ELR (cell line): ENCODE results near the gene SIN3B.

Experiments
- DNase-seq: peaks from one replicate; pipeline ENCODE4 v3.0.0-alpha.2; 2015; ENCODE audit warnings: low read depth

SIN3B gene

DNA sequence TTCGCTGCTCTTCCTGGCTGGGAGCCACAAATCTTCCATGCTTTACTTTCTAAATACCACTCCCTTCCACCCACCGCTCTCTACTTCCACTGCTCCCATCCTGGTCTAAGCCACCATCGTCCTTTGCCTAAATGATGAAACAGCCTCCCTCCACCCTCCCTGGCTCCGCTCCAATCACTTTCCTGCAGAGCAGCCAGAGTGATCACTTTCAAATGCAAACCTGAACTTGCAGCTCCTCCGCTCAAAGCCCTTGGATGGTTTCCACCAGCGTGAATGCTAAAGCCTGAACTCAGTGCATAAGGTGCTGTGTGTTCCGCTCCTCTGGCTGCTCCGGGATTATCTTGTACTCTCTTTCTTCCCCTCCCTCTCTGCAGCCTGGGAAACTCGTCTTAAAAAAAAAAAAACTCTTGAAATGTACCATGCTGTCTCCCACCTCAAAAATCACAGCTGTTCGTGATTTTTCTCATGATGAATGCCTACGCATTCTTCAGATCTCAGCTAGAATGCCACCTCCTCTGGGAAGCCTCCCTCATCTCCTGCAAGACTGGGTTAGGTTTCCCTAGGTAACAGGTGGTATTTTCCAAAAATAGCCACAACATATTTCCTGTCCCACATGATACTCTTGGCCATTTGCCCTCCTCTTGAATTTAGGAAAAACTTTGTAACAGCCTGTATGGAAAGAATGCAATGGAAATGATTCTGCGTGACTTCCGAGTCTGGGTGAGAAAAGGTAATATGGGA lies 3.7 kb upstream of the SIN3B start:
- DNase-seq, result peak; percentile 53

DNA sequence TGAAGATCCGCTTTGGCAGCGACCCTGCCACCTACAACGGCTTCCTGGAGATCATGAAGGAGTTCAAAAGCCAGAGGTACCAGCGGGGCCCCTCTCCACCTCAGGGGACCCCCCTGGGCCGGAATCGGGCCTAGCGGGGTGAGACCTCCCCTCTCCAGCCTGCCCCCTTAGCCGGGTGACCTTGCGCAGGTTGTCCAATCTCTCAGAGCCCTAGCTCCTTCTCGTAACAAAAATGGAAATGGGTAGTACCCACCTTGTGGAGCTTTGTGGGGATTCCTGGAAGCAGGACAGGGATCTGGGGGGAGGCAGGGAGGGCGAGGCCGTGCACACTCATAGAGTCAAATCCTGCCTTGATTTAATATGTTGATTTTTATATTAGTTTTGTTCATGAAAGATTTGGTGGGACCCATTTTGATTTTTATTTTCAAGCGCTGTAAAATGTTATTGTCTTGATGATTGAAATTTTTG lies 658 bp downstream of the SIN3B start:
- DNase-seq, result peak; percentile 22

DNA sequence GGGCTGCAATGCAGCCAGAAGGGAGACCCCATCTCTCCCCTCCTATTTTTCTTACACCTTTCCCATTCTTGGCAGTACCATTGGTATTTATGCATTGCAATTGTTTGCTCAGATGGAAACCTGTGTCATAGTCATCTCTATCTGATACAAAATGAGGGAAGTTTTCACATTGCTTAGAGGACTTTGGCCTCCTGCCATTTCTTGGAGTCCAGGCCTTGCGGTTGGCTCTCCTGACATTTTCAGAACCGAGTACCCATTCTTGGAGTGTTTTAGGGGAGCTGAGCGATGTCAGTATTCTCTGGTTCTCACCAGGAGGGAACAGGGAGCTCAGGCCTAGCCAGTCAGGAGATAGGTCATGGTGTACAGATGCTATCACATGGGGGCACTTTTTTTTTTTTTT lies 1.5 kb downstream of the SIN3B start:
- DNase-seq, result no peak

DNA sequence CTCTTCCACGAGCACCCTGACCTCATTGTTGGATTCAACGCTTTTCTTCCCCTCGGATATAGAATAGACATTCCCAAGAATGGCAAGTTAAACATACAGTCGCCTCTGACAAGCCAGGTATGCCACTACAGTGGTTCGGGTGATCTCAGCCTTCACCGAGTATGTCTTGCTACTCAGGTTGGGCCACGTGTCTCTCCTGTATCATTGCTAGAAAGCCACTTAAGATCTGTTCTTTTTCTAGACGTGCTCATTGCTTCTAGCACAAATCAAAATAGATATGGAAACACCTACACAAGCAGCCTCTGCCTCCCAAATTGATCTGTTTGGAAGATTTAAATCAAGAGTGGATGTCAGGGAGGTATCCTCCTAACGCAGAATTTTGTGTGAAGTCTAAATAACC lies 2.3 kb downstream of the SIN3B start:
- no peak for DNase-seq

DNA sequence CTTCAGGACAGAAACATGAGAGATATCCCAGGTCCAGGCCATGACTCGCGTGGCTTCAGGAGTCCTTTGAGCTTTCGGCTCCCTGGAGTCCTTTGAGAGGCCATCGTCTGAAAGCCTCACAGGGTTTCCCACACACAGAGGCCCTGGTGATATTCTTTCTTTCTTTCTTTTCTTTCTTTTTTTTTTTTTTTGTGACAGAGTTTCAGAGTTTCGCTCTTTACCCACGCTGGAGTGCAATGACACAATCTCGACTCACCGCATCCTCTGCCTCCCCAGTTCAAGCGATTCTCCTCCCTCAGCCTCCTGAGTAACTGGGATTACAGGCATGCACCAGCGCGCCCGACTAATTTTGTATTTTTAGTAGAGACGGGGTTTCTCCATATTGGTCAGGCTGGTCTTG lies 5.5 kb downstream of the SIN3B start:
- DNase-seq, result peak; percentile 68

DNA sequence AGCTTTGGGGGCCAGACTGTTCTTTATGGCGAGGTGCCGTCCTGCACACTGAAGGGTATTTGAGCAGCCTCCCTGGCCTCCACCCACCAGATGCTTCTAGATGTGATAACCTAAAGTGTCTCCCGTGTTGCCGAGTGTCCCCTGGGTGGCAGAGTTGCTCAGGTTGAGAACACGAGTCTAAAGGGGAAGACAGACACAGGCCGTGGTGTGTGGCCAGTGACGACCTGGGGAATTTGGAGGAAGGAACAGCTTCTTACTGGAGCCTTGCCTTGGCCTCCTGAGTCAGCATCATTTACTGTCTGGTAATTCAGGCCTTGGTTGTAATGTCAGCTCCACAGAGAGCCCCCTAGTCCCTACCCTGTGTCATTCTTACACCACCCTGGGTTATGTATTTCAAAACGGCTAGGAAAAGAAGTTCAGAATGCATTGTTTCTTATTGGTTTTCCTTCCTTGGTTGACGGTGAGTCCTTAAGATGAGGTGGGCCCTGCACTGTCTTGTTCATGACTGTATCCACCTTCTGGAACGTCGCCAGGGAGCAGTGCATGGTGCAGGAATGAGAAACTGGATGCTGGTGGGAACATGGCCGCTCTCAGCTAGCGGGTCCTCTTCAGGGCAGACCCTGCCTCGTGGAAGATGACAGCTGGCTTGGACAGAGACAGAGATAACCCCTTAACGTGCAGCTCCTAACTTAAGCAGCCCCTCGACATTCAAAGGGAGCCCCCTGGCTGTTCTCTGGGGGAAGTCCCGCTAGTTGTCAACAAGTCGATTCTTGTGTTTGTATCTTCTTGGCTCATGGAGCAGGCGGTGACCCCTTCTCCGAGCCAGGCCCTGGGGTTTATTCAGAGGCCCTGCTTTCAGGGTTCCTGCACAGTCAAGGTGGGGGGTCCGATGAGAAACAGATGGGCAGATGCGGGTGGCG lies 7.2 kb downstream of the SIN3B start:
- DNase-seq, result peak; percentile 31

DNA sequence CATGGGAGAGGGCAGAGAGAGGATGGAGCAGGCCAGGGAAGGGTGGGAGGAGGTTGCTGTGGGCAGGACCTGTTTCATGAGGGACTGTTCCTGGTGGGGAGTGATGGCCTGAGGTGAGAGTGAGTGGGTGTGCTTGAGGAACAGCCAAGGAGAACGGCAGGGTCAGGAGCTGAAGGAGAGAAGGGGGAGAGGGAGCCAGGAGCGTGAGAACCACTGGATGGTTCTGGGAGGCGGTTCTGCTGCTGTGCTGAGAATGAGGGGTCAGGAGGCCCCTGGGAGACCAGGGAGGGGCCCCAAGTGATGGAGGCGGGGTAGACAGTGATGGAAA lies 7.8 kb downstream of the SIN3B start:
- DNase-seq, result no peak

DNA sequence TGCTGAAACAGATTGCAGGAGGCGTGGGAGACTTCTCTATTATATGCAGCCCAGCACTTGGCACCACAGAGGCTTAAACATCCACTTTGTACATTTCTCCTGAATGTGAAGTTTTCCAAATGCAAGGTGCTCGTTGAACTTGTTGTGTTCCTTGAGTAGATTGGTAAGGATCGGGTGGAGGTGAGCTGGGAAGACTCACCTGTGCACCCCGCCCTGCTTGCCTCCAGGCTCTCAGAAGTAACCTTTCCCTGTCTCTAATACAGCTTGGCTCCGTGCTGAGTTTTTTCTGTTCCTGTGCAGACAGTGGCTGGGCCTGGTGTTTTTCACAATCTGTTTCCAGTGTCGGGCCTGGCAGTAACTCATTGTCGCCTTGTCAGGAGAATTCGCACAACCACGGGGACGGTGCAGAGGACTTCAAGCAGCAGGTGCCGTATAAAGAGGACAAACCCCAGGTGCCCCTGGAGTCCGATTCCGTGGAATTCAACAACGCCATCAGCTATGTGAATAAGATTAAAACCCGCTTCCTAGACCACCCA lies 12.3 kb downstream of the SIN3B start:
- DNase-seq, result no peak

DNA sequence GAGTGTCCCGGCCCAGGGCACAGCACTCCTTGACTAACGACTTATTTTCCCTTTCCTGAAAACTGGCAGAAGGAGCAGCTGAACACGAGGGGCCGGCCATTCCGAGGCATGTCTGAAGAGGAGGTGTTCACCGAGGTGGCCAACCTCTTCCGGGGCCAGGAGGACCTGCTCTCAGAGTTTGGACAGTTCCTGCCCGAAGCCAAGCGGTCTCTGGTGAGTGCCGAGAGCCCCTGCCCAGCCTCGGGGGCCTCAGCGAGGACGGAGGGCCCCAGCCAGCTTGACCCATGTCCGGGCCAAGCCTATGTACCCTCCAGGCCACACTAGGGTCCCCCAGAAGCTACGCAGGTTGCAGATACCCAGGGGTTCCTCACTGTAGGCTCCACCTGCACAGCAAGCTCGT lies 17.7 kb downstream of the SIN3B start:
- no peak for DNase-seq

DNA sequence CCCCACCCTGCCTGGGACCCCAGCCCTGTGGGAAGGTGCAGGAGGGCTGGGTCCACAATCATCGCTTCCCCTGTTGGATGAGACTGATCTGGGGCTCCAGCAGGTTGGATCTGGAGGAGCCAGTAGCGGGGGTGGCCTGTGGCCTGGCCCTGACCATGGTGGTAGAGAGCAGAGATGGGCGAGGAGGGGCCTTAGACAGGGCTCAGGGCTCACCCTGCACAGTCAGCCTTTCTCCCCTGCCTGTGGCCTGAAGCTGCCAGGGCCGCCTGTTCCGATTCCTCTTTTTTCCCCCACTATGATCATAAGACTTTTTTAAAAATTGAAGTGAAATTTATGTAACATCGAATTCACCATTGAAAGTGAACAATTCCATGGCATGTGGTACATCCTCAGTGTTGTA lies 18.2 kb downstream of the SIN3B start:
- DNase-seq, result no peak

DNA sequence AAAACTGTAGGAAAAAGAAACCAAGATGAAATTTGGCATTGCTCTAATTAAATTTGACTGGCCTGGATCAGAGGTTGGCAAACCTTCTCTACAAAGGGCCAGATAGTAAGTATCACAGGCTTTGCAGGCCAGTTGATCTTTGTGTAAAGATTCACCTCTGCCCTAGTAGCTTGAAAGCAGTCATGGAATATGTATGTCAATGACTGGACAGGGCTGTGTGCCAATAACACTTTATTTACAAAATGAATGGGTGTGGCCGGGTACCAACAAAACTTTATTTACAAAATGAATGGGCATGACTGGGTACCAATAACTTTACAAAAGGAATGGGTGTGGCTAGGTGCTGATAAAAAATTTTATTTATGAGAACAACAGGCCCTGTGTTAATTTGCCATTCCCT lies 20.0 kb downstream of the SIN3B start:
- peak; percentile 92 for DNase-seq

DNA sequence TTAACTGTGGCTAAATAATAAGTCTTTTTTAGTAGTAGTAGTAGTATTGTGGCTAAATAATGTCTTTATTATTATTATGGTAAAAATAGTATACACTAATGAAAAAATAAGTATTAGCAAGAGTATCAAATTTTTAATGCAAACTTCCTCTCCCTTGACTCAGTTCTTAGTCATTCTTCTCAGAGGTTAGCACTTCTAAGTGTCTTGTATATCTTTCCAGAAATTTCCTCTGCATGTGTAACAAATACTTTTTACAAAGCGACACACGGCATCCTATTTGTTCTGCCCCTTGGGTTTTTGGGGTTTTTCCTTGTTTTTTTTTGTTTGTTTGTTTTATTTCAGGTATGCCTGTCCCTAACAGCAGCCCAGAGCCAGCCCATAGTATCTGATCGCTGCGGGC lies 20.9 kb downstream of the SIN3B start:
- peak; percentile 88 for DNase-seq

DNA sequence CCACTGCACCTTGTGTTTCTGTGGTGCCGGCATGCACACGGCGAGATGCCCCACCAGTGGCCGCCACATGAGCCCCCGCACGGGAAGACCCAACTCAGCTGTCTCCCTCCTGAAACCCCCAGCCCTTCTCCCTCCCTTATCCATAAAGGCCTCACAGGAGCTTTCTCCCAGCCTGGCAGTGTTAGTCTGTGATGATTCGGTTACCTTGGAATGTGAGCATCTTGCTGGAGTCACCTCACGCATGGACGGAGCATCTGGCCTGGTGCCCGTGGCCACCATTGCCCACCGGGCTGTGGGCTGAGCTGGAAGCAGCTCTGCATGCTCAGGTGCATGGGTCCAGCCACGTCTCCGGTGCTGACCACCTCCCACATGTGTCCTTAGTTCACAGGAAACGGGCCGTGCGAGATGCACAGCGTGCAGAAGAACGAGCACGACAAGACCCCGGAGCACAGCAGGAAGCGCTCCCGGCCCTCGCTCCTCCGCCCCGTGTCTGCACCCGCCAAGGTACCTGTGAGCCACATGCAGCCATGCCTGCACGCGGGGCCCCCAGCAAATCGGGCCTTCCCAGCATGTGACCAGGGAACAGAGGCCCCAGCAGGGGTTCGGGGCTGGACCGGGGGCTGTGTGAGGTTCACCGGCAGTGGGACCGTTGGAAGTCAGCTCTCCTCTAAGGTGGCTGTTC lies 22.0 kb downstream of the SIN3B start:
- peak; percentile 88 for DNase-seq

DNA sequence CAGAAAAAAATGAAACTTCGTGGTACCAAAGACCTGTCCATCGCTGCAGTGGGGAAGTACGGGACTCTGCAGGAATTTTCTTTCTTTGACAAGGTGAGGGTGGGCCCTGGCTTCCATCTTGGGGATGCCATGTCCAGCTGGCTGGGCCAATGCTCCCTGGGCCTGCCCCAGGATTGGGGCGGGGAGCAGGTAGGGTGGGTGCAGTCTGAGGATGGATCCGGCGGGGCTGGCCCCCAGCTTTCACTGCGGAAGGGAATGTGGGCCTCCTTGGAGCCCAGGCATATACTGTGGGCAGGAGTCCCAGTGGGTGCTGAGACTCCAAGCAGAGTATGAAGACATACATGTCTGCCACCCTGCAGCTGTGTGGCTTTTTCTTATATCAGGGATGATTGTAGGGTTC lies 23.9 kb downstream of the SIN3B start:
- no peak for DNase-seq

DNA sequence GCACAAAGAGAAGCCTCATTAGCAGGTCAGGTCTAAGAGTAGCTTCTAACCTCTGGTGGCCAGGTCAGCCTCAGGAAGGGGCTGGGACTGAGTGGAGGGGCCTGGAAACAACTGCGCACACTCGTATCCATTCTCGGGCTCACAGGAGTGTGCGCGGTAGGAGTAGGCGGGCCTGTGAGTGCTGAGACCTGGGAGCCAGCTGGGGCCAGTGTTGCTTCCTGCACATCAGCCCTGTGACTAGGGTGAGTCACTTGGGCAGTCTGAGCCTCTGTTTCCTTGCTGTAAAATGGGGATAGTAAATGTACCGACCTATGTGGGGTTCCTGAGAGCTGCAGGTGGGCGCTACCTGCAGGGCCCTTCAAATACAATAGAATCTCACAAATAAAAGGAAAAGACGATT lies 26.9 kb downstream of the SIN3B start:
- DNase-seq, result no peak

DNA sequence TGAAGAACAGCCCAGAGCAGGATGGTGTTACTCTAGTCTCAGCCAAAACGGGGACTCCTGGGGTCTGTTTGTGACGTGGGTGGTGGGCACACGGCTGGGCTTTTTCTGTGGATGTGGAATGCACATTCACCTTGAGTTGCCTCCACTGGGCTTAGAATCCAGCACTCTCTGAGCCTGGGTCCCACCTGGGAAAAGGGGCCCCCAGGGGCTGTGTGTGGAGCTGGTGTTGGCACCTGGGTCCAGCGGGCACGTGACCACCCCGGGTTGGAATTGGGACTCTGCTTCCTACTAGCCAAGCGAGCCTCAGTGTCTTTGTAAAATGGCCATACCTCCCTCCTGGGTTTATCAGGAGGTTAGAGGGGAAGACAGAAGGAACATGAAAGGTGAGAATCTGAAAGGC lies 30.4 kb downstream of the SIN3B start:
- DNase-seq, result no peak

DNA sequence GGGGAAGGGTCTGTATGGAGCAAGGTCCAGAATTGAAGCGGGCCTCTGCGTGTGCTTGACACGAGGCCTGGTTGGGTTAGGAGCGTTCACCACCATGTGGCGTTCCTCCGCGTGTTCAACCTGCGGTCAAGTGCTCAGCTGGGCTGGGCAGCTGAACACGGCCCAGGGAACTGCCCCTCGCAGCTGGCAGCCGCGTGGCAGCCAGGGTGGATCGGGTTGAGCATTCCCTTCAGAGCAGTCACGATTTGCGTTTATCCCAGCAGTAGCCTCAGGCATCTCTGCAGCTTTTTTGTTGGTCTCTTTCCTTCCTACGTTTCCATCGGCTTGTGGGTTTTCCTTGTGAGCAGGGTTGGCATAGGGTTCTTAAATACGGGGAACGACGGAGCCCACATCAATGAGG lies 30.9 kb downstream of the SIN3B start:
- peak; percentile 56 for DNase-seq

DNA sequence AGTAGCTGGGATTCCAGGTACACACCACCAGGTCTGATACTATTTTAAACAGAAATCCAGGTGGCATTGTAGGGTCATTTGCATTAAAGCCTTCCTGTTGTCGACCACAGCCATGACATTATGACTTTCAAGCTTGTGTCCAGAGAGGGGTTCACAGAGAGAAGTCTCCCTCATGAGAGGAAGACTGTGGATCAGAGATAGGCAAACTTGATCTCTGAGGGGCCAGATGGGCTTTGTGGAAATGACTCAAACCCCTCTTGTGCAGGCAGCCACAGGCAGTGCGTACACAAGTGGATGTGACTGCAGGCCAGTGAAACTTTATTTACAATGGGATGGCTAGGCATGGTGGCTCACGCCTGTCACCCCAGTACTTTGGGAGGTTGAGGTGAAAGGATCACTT lies 31.8 kb downstream of the SIN3B start:
- peak; percentile 12 for DNase-seq

DNA sequence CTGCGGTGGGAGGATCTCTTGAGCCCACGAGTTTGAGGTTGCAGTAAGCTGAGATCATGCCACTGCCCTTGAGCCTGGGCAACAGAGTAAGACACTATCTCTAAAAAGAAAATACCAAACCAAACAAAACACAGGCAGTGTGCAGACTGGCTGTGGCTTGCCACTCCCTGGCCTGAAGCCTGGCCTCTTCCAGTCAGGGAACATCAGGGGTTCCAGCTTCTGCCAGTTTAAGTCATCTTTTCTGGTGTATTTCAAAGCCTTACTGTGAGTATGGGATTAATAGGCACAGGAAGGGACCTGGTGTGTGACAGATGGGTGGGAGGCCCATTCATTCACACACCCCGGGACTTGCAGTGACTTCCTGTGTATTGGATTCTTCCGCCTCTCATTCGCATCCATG lies 32.6 kb downstream of the SIN3B start:
- DNase-seq, result no peak

DNA sequence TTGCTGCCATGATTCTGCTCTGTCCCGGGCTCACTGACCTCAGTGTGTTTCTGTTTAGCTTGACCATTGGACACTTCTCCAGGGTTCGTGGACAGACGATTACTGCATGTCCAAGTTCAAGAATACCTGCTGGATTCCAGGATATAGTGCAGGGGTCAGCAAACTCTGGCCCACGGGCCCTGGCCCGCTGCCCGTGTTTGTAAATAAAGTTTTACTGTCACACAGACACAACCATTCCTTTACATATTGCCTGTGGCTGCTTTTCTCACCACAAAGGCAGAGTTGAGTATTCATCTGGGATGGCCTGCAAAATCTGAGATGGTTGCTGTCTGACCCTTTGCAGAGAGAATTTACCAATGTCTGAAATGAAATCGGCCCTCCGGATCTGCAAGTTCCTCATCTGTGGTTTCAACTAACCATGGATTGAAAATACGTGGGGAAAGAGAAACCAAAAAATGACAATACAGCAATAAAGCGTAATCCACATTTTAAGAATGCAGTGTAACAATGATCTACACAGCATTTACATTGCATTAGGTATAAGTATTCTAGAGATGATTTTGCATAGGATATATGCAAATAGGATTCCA lies 33.7 kb downstream of the SIN3B start:
- DNase-seq, result no peak

DNA sequence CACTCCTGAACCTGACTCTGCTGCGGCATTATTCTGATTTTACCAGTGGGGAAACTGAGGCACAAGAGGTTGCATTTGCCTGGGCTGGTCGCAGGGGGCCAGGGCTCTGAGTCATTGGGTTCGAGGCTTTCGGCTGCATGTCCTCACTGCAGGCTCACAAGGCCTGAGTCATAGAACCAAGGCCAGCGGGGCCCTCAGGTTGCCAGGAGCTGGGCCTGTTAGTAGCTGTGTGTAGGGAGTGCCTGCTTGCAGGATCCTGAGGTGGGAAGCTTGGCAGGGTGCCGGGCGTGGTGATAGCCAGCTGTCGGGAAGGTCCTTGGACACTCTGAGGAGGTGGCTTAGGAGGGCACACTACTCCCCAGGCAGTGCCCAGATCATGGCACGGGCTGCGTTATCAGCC lies 38.0 kb downstream of the SIN3B start:
- DNase-seq, result peak; percentile 41

DNA sequence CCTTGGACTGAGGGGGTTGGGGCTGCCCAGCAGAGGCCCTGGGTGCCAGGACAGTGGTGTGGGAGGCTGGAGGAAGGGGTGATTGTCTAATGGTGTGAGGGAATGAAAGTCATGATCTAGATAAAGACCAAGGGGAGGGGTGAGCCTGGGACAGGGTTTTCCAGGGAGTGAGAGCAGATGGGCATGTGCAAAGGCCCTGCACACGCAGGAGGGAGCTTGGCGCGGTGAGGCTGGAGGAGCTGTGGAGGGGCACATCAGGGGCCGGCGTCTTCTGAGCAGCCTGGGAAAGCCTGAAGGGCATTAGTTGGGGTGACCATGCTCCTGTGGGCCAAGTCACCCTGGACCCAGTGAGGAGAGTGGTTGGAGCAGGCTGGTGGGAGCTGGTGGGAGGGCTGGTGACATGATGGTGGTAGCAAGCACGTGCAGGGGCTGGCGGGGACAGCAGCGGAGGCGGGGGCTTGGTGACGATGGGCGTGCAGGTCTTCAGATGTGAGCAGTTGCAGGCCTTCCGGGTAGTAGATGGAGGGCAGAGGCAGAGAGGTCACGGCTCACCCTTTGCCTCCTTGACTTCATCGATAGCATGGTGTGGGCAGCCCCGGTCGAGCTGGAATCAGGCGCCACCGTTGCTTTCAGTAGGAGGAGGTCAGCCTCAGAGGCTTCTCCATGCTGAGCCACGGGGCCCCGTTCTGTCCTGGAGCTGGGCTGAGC lies 39.4 kb downstream of the SIN3B start:
- DNase-seq, result no peak
